ENCODE results near the gene MRC1. TPM values are rescaled to one million over a fixed set of nuclear protein-coding genes. Genes with fewer than 3 reads are reported as not detected.

The MRC1 gene
- total RNA-seq, 1 experiment from 2014 or later = 0.37 TPM

- Histone ChIP-seq H4K20me1 (ENCODE audit: insufficient read depth) (no peaks in the 10 kb centered on the region), H3K36me3 (ENCODE audit: control insufficient read depth in 1 of 2, insufficient read depth in 2 of 2, low read length in 2 of 2) (no peaks in the 10 kb centered on the region), H3K9me2 (ENCODE audit: insufficient read depth) (no peaks in the 10 kb centered on the region), H3K9ac (ENCODE audit: low read length) (no peak overlapping the region), H3K27ac (ENCODE audit: low read depth, low read length) (no peak overlapping the region), H2AFZ (ENCODE audit: low read depth, low read length, poor library complexity, severe bottlenecking) (no peak overlapping the region), H3K27me3 (ENCODE audit: insufficient read depth, low read length) (no peaks in the 10 kb centered on the region), H3K9me3 (ENCODE audit: control insufficient read depth in 1 of 2, insufficient read depth in 1 of 2, low read depth in 1 of 2, low read length in 2 of 2) (no peaks in the 10 kb centered on the region), H3K79me2 (ENCODE audit: insufficient read depth, low read length) (no peaks in the 10 kb centered on the region), H3K4me2 (ENCODE audit: low read length) (no peak overlapping the region), H3K4me1 (ENCODE audit: control insufficient read depth in 1 of 2, insufficient read depth in 2 of 2, low read length in 2 of 2) (no peaks in the 10 kb centered on the region), H3K4me3 (replicated peaks in 1 of 2; ENCODE audit: low read depth in 1 of 2, low read length in 2 of 2) (no peak overlapping the region)
- intact Hi-C loops (cut with micrococcal nuclease) = loop anchor here (5.0 kb wide), 1 partner anchor 60 kb away; no protein-coding TSS in a partner anchor
- DNase-seq (ENCODE audit: low read depth, low spot score) (no peak), ATAC-seq (no peak)
- BruUV-seq (replicated peaks) = no TSS peak
- CTCF ChIA-PET = no interaction called here
- TF ChIP-seq TCF7L2 (IDR thresholded peaks at IDR 0.05; ENCODE audit: borderline replicate concordance, extremely low read depth, insufficient read depth, insufficient read length) (no peak), REST (IDR thresholded peaks at IDR 0.05; ENCODE audit: low read depth) (no peak), SP1 (IDR thresholded peaks at IDR 0.05; ENCODE audit: low read depth) (no peak)
- POLR2A ChIA-PET = no interaction called here
- RAD21 ChIA-PET (ENCODE audit: low non-redundant PET in 1 of 2, low total read pairs in 2 of 2, uncharacterized antibody in 2 of 2, unreplicated experiment in 2 of 2) = no interaction called here
Measured at GRCh38 chr10:17877121-17877520, 68.0 kb downstream of the MRC1 start.

- no TSS peak for BruUV-seq (replicated peaks)
- no peaks in the 10 kb centered on the region for H3K79me2 ChIP-seq (ENCODE audit: insufficient read depth, low read length)
- H4K20me1 ChIP-seq (ENCODE audit: insufficient read depth) = no peaks in the 10 kb centered on the region
- intact Hi-C loops (cut with micrococcal nuclease) = loop anchor here (5.0 kb wide), 1 partner anchor 62 kb away; no protein-coding TSS in a partner anchor
- H2AFZ ChIP-seq (ENCODE audit: low read depth, low read length, poor library complexity, severe bottlenecking) = no peak overlapping the region
- H3K9ac ChIP-seq (ENCODE audit: low read length) = no peak overlapping the region
- no peaks in the 10 kb centered on the region for H3K27me3 ChIP-seq (ENCODE audit: insufficient read depth, low read length)
- no peaks in the 10 kb centered on the region for H3K9me3 ChIP-seq (ENCODE audit: control insufficient read depth in 1 of 2, insufficient read depth in 1 of 2, low read depth in 1 of 2, low read length in 2 of 2)
- no peaks in the 10 kb centered on the region for H3K9me2 ChIP-seq (ENCODE audit: insufficient read depth)
- no peak overlapping the region for H3K27ac ChIP-seq (ENCODE audit: low read depth, low read length)
- POLR2A ChIA-PET = no interaction called here
- CTCF ChIA-PET = no interaction called here
- ATAC-seq = no peak
- DNase-seq (ENCODE audit: low read depth, low spot score) = no peak
- no peaks in the 10 kb centered on the region for H3K4me1 ChIP-seq (ENCODE audit: control insufficient read depth in 1 of 2, insufficient read depth in 2 of 2, low read length in 2 of 2)
- H3K4me2 ChIP-seq (ENCODE audit: low read length) = no peak overlapping the region
- RAD21 ChIA-PET (ENCODE audit: low non-redundant PET in 1 of 2, low total read pairs in 2 of 2, uncharacterized antibody in 2 of 2, unreplicated experiment in 2 of 2) = no interaction called here
- H3K4me3 ChIP-seq (replicated peaks in 1 of 2; ENCODE audit: low read depth in 1 of 2, low read length in 2 of 2) = no peak overlapping the region
- no peaks in the 10 kb centered on the region for H3K36me3 ChIP-seq (ENCODE audit: control insufficient read depth in 1 of 2, insufficient read depth in 2 of 2, low read length in 2 of 2)
- TF ChIP-seq CBX3 (IDR thresholded peaks at IDR 0.05; ENCODE audit: low read depth) = no peak
- no peak for TF ChIP-seq EZH2phosphoT487 (IDR thresholded peaks at IDR 0.05; ENCODE audit: borderline replicate concordance)
- no peak for TF ChIP-seq EZH2 (IDR thresholded peaks at IDR 0.05)
- TF ChIP-seq ZNF274 (IDR thresholded peaks at IDR 0.05; ENCODE audit: low read depth, low read length) = no peak
- TF ChIP-seq MAX (IDR thresholded peaks at IDR 0.05) = no peak
- no peak for TF ChIP-seq ZBTB33 (IDR thresholded peaks at IDR 0.05; ENCODE audit: extremely low read depth, insufficient replicate concordance, low read length)
- TF ChIP-seq REST (IDR thresholded peaks at IDR 0.05; ENCODE audit: low read depth) = no peak
Measured at GRCh38 chr10:17878896-17879295, 69.7 kb downstream of the MRC1 start.

Measured in HCT116 (cell line).